PC-3 (cell line): ENCODE results near the gene CNTNAP5. TPM values are rescaled to one million over a fixed set of nuclear protein-coding genes. Genes with fewer than 3 reads are reported as not detected.

Experiments
- ATAC-seq: fragments of 200-7000 bp; cut with Tn5 transposase; 2 replicates; pipeline ENCODE4 v1.9.1; 2020; ENCODE audit warnings: mild to moderate bottlenecking, moderate library complexity
- BruUV-seq: library from RNA; stranded (reverse); fragments of 400-500 nt; replicated peaks from 2 replicates; lab custom pipeline; 2021; lab: Mats Ljungman, UMichigan
- CTCF ChIA-PET: fragments of 300-600 bp; sonication (Branson Sonifier 250); formaldehyde crosslinking; loops from one replicate; lab custom pipeline; 2022; ENCODE audit warnings: antibody characterized with exemption; lab: Charles Lee
- POLR2A ChIA-PET: fragments of 300-600 bp; sonication (Branson Sonifier 250); formaldehyde crosslinking; loops from one replicate; lab custom pipeline; 2022; ENCODE audit warnings: antibody characterized with exemption; ENCODE audit not compliant: unreplicated experiment; lab: Charles Lee
- DNase-seq: peaks from one replicate; pipeline ENCODE4 v3.0.0-alpha.2; 2015
- H2AFZ ChIP-seq: fragments of 300-600 bp; sonication (generic); 2 replicates; pipeline ENCODE4 v1.6.0; 2016; ENCODE audit warnings: antibody characterized with exemption, low read length
- H3F3A ChIP-seq: fragments of 300-600 bp; sonication (generic); one replicate; pipeline ENCODE4 v1.6.0; 2017; ENCODE audit warnings: antibody characterized with exemption, low read length, control low read depth, mild to moderate bottlenecking; ENCODE audit not compliant: unreplicated experiment
- H3K27ac ChIP-seq: fragments of 300-600 bp; sonication (generic); 2 replicates; pipeline ENCODE4 v1.5.1; 2016; ENCODE audit warnings: mild to moderate bottlenecking, low read length
- H3K27me3 ChIP-seq: fragments of 300-600 bp; sonication (generic); 2 replicates; pipeline ENCODE4 v1.6.1; 2016; ENCODE audit warnings: low read length, mixed read lengths
- H3K36me3 ChIP-seq: fragments of 300-600 bp; sonication (generic); 2 replicates; pipeline ENCODE4 v1.6.1; 2016; ENCODE audit warnings: low read depth, mixed run types, low read length, mixed read lengths
- H3K4me1 ChIP-seq: fragments of 300-600 bp; sonication (generic); 2 replicates; pipeline ENCODE4 v1.5.1; 2016; ENCODE audit warnings: low read length; ENCODE audit not compliant: insufficient read depth
- H3K4me2 ChIP-seq: fragments of 300-600 bp; sonication (generic); 2 replicates; pipeline ENCODE4 v1.6.0; 2016; ENCODE audit warnings: low read length
- H3K4me3 ChIP-seq: fragments of 300-600 bp; sonication (generic); 2 replicates; pipeline ENCODE4 v1.5.1; 2016; ENCODE audit warnings: mild to moderate bottlenecking, low read length, mixed read lengths
- H3K79me2 ChIP-seq: fragments of 300-600 bp; sonication (generic); 2 replicates; pipeline ENCODE4 v1.6.1; 2017; ENCODE audit warnings: low read length, mixed read lengths
- H3K9ac ChIP-seq: fragments of 300-600 bp; sonication (generic); 2 replicates; pipeline ENCODE4 v1.6.0; 2016; ENCODE audit warnings: mild to moderate bottlenecking, low read length
- H3K9me2 ChIP-seq: fragments of 300-600 bp; sonication (generic); replicated peaks from 2 replicates; pipeline ENCODE4 v1.6.1; 2016; ENCODE audit warnings: mixed run types, low read length, mixed read lengths
- H3K9me3 ChIP-seq: fragments of 300-600 bp; sonication (generic); 2 replicates; pipeline ENCODE4 v1.6.1; 2016; ENCODE audit warnings: low read length, mixed read lengths
- H4K20me1 ChIP-seq: fragments of 300-600 bp; sonication (generic); 2 replicates; pipeline ENCODE4 v1.6.1; 2016; ENCODE audit warnings: low read length, mixed read lengths
- CTCF ChIP-seq: fragments of 300-600 bp; sonication (generic); conservative IDR thresholded peaks from 2 replicates; pipeline ENCODE4 v1.5.1; 2017; ENCODE audit warnings: antibody characterized with exemption, low read depth, mild to moderate bottlenecking, low read length
- EZH2 ChIP-seq: fragments of 300-600 bp; sonication (generic); IDR thresholded peaks from one replicate; pipeline ENCODE4 v1.6.1; 2017; ENCODE audit warnings: antibody characterized with exemption, mild to moderate bottlenecking, low read length; ENCODE audit not compliant: unreplicated experiment
- EZH2phosphoT487 ChIP-seq: fragments of 300-600 bp; sonication (generic); IDR thresholded peaks from 2 replicates; pipeline ENCODE4 v1.6.1; 2018; ENCODE audit warnings: mild to moderate bottlenecking, antibody characterized with exemption, low read length, borderline replicate concordance
- intact Hi-C: fragments of 100-400 bp; cut with micrococcal nuclease; formaldehyde crosslinking; loops from 2 replicates; pipeline ENCODE4 v1.9.0; 2023
- total RNA-seq: library from RNA; depleted of rRNA; stranded (reverse); fragments of >200 nt; gene quantifications from 2 replicates; pipeline ENCODE4 v1.2.3, GENCODE V29; 2014

CNTNAP5 gene
- total RNA-seq, 1 experiment from 2014 or later = not detected

GRCh38 chr2:124647245-124647644 lies 622.2 kb downstream of the CNTNAP5 start:
- Histone ChIP-seq H2AFZ (no peak overlapping the region), H3K79me2 (no peaks in the 10 kb centered on the region), H3K9ac (no peak overlapping the region), H3F3A (no peaks in the 10 kb centered on the region), H3K27ac (no peak overlapping the region), H3K9me3 (no peaks in the 10 kb centered on the region), H3K36me3 (no peaks in the 10 kb centered on the region), H3K27me3 (0 out of 2 replicates have a peak, but pooled peaks cover 9% of the 10 kb centered on the region), H3K4me1 (no peaks in the 10 kb centered on the region), H3K4me3 (no peak overlapping the region), H3K9me2 (no peaks in the 10 kb centered on the region), H4K20me1 (no peaks in the 10 kb centered on the region), H3K4me2 (no peak overlapping the region)
- TF ChIP-seq EZH2 (no peak), EZH2phosphoT487 (no peak), CTCF (no peak)
- ChIA-PET POLR2A (no interaction called here), CTCF (no interaction called here)
- no TSS peak for BruUV-seq
- DNase-seq (no peak), ATAC-seq (no peak)
- intact Hi-C loops = no loop called here

- H3K79me2 ChIP-seq = no peaks in the 10 kb centered on the region
- CTCF ChIA-PET = no interaction called here
- TF ChIP-seq CTCF (no peak), EZH2 (no peak), EZH2phosphoT487 (no peak)
- DNase-seq (no peak), ATAC-seq (no peak)
- H2AFZ ChIP-seq = no peak overlapping the region
- no peaks in the 10 kb centered on the region for H4K20me1 ChIP-seq
- H3K27ac ChIP-seq = no peak overlapping the region
- H3K9ac ChIP-seq = no peak overlapping the region
- H3K9me2 ChIP-seq = no peaks in the 10 kb centered on the region
- no peaks in the 10 kb centered on the region for H3K36me3 ChIP-seq
- intact Hi-C loops = no loop called here
- no TSS peak for BruUV-seq
- no peaks in the 10 kb centered on the region for H3K4me1 ChIP-seq
- H3F3A ChIP-seq = no peaks in the 10 kb centered on the region
- H3K9me3 ChIP-seq = no peaks in the 10 kb centered on the region
- no peak overlapping the region for H3K4me2 ChIP-seq
- no peak overlapping the region for H3K4me3 ChIP-seq
- POLR2A ChIA-PET = no interaction called here
- 0 out of 2 replicates have a peak, but pooled peaks cover 9% of the 10 kb centered on the region for H3K27me3 ChIP-seq
These were observed 622.6 kb downstream of the CNTNAP5 start for GRCh38 chr2:124647663-124648062.

- Histone ChIP-seq H3K9ac (no peak overlapping the region), H3K27me3 (0 out of 2 replicates have a peak, but pooled peaks cover 9% of the 10 kb centered on the region), H3K4me2 (peak overlapping the region; percentile 27; the same call in 1 of the 2 replicates), H3K4me3 (0 out of 2 replicates have a peak overlapping the region, but pooled peaks have one; percentile 9), H3K9me3 (no peaks in the 10 kb centered on the region), H3K27ac (no peak overlapping the region), H3K4me1 (no peaks in the 10 kb centered on the region), H3K79me2 (no peaks in the 10 kb centered on the region), H4K20me1 (no peaks in the 10 kb centered on the region), H2AFZ (no peak overlapping the region), H3K9me2 (no peaks in the 10 kb centered on the region), H3K36me3 (no peaks in the 10 kb centered on the region), H3F3A (no peaks in the 10 kb centered on the region)
- no TSS peak for BruUV-seq
- ChIA-PET POLR2A (no interaction called here), CTCF (no interaction called here)
- DNase-seq (no peak), ATAC-seq (no peak)
- intact Hi-C loops = no loop called here
- no peak for TF ChIP-seq EZH2
- no peak for TF ChIP-seq EZH2phosphoT487
These were observed 623.9 kb downstream of the CNTNAP5 start for GRCh38 chr2:124649001-124649400.
